ENCODE measurements around the gene SRGN. TPM values are rescaled to one million over a fixed set of nuclear protein-coding genes. Genes with fewer than 3 reads are reported as not detected.

Gene SRGN, protein sequence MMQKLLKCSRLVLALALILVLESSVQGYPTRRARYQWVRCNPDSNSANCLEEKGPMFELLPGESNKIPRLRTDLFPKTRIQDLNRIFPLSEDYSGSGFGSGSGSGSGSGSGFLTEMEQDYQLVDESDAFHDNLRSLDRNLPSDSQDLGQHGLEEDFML
- 57.9 to 81.0 TPM (median 60.8 TPM) in 5 replicates for total RNA-seq (2022; extraction: Qiagen RNA extraction; ENCODE audit: low read depth)

DNA sequence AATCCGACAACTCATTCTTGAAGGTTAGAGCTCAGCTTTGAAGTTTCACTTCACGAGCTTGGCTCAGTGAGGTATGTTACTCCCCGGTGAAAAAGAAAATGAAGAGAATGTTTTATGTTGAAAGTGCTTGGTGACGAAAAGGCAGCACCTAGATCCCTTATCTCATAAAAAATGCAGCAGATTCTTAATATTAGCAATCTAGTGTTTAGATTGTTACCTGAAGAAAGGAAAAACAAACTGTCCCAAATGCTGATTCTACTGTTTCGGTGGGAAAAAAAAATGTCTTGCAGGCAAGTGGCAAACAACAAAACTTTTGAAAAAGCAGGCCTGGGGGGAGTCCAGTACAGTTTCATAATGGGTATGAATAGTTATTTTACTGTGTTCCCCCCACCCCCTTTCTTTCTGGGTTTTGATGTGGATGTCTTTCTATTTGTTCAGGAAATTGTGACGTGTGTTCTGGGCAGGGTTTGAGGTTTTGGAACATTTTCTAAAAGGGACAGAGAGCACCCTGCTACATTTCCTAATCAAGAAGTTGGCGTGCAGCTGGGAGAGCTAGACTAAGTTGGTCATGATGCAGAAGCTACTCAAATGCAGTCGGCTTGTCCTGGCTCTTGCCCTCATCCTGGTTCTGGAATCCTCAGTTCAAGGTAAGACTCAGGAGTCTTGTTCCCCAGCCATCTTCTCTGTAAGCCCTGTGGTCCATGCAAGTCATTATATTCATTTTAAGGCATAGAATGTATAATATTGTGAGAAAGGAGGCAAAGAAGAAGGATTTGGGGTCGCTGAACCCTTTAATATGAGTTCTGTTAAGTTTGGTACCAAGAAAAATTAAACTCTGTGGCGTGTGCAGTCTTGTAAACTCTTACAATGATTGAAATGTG is at the start of gene SRGN:
Gene SRGN (plus strand): TSS at position 514 of the 881 bp plus-strand sequence. CDS start 55 bp downstream, at position 569.

DNA sequence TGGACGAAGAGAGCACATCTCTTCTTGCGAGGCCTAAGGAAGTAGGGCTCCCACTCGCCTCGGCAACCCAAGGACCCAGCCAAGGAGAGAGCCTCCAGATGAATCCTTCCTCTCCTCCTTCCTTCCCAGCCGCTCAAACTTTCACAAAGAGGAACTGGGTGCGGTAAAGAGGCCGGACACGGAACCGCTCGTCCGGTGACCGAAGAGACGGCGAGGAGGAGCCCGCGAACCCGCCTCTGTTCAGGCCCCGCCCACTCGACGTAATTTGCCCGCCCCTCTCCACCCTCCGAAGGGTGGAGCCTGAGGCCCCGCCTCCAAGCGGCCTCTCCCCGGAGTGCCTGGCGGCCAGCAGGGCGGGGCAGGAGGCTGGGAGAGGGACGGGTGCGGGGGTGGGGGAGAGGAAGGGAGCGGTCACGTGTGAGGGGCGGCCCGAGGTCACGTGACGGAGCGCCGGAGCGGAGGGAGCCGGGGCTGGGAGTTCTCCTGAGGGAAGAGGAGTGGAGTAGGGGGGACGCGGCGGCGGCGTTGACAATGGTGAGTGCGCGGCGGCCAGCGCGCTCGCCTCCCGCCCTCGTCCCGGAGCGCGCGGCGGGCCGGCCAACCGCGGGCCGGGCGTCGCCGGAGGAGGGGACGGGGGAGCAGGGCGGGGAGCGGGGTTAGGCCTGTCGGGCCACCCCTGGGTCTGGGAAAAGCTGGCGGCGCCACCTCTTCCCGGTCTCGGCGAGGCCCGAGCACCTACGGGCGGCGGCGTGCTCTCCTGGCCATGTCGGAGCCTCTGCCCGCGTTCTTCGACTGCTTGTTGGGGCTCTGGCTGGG is 36.1 kb downstream of the SRGN start, which contains the start of gene VPS26A:
Gene VPS26A (plus strand): TSS at position 432 of the 816 bp plus-strand sequence. CDS start 100 bp downstream, at position 532.

Other genes starting within 250 kb of the SRGN start
- gene DDX50, start 186.8 kb upstream of the SRGN start, total RNA-seq (2022; extraction: Qiagen RNA extraction; ENCODE audit: low read depth): 26.9 to 41.1 TPM (median 34.9 TPM) in 5 replicates
- gene DDX21, start 131.9 kb upstream of the SRGN start, total RNA-seq (2022; extraction: Qiagen RNA extraction; ENCODE audit: low read depth): 83.9 to 180 TPM (median 138 TPM) in 5 replicates
- gene KIFBP, start 99.3 kb upstream of the SRGN start, total RNA-seq (2022; extraction: Qiagen RNA extraction; ENCODE audit: low read depth): 29.5 to 41.0 TPM (median 37.9 TPM) in 5 replicates
- gene VPS26A, start 36.1 kb downstream of the SRGN start, total RNA-seq (2022; extraction: Qiagen RNA extraction; ENCODE audit: low read depth): 27.5 to 78.4 TPM (median 50.5 TPM) in 5 replicates
- gene SUPV3L1, start 92.1 kb downstream of the SRGN start, total RNA-seq (2022; extraction: Qiagen RNA extraction; ENCODE audit: low read depth): 34.9 to 49.1 TPM (median 37.8 TPM) in 5 replicates
- gene HKDC1, start 132.2 kb downstream of the SRGN start, total RNA-seq (2022; extraction: Qiagen RNA extraction; ENCODE audit: low read depth): 15.2 to 21.3 TPM (median 17.1 TPM) in 5 replicates
- gene HK1, start 190.4 kb downstream of the SRGN start, total RNA-seq (2022; extraction: Qiagen RNA extraction; ENCODE audit: low read depth): 31.3 to 39.1 TPM (median 37.1 TPM) in 5 replicates

Data from A549 treated with RU486 at 1 μM for 4 hours (cell line).